ENCODE measurements around the gene IL13.

DNA sequence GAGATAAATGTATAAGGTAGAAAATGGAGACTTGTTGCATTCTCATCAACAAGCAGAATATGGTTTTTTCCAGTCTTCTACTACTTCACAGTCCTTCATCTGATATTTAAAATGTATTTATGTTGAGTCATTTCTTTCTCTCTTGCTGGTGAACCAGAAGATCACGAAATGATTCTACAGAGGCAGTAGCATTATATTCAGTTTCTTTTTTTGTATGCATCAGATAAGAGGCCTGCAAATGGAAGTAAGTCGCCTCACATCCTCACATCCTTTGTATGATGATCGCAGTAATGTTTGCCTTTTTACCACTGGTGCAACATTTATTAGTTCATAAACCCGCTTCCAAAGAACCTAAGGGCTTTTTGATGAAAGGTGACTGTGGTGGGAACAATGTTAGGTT is 22.1 kb upstream of the IL13 start:
- TF ChIP-seq CTCF (conservative IDR thresholded peaks at IDR 0.05) (no peak), ZFX (IDR thresholded peaks at IDR 0.05) (no peak)
